OCI-LY3 (cell line): ENCODE data around the gene CYP39A1.
A peak's percentile ranks its signal among the peaks of the same experiment; 100 is the strongest.

Experiments
- H2AFZ ChIP-seq: fragments of 200-600, 300-600 bp; shearing (Covaris generic); 2 replicates; pipeline ENCODE4 v1.6.0; 2014; ENCODE audit warnings: antibody characterized with exemption, low read depth, low read length
- H3K27ac ChIP-seq: fragments of 200-600, 300-600 bp; sonication (generic); 2 replicates; pipeline ENCODE4 v1.5.1; 2014; ENCODE audit warnings: mild to moderate bottlenecking, low read length, moderate library complexity, mixed read lengths
- H3K27me3 ChIP-seq: fragments of 200-600, 300-600 bp; sonication (generic); 2 replicates; pipeline ENCODE4 v1.6.1; 2014; ENCODE audit warnings: low read depth, low read length, mixed read lengths
- H3K36me3 ChIP-seq: fragments of 200-600, 300-600 bp; sonication (generic); replicated peaks from 2 replicates; pipeline ENCODE3; 2014; ENCODE audit warnings: low read depth, low read length, mixed read lengths
- H3K4me1 ChIP-seq: fragments of 300-600, 200-600 bp; sonication (generic); 2 replicates; pipeline ENCODE4 v1.6.1; 2014; ENCODE audit warnings: low read length, mixed read lengths
- H3K4me2 ChIP-seq: fragments of 200-600, 300-600 bp; sonication (generic); 2 replicates; pipeline ENCODE4 v1.6.1; 2014; ENCODE audit warnings: low read length, mixed read lengths
- H3K4me3 ChIP-seq: fragments of 300-600, 200-600 bp; sonication (generic); 2 replicates; pipeline ENCODE4 v1.5.1; 2014; ENCODE audit warnings: antibody characterized with exemption, mild to moderate bottlenecking, low read length, moderate library complexity
- H3K79me2 ChIP-seq: fragments of 300-600, 200-600 bp; shearing (Covaris generic); 2 replicates; pipeline ENCODE4 v1.6.1; 2014; ENCODE audit warnings: mild to moderate bottlenecking, low read length, mixed read lengths
- H3K9ac ChIP-seq: fragments of 300-600, 200-600 bp; shearing (Covaris generic); 2 replicates; pipeline ENCODE4 v1.6.0; 2014; ENCODE audit warnings: mild to moderate bottlenecking, low read length, moderate library complexity
- H3K9me3 ChIP-seq: fragments of 200-600, 300-600 bp; shearing (Covaris generic); 2 replicates; pipeline ENCODE4 v1.6.1; 2014; ENCODE audit warnings: low read length, mixed read lengths; ENCODE audit not compliant: insufficient read depth
- H4K20me1 ChIP-seq: fragments of 200-600, 300-600 bp; sonication (generic); 2 replicates; pipeline ENCODE4 v1.6.1; 2016; ENCODE audit warnings: low read length, mixed read lengths; ENCODE audit not compliant: insufficient read depth
- CTCF ChIP-seq: fragments of 200-600, 300-600 bp; sonication (generic); IDR thresholded peaks from 2 replicates; pipeline ENCODE4 v1.5.1; 2014; ENCODE audit warnings: antibody characterized with exemption, low read length, low read depth
- EZH2phosphoT487 ChIP-seq: fragments of 200-600 bp; shearing (Covaris generic); IDR thresholded peaks from 2 replicates; pipeline ENCODE4 v1.6.1; 2018; ENCODE audit warnings: antibody characterized with exemption, mixed run types, low read depth

CYP39A1 gene

GRCh38 chr6:46652603-46653438 is at the start of gene CYP39A1, which contains the start of gene SLC25A27:
Gene CYP39A1 (minus strand): TSS chr6:46652818. CDS start chr6:46652582, 236 bp downstream.
Gene SLC25A27 (plus strand): TSS chr6:46652975. CDS start chr6:46653193, 218 bp downstream.
- Histone ChIP-seq H3K4me3 (peak within 1 kb of the TSS; percentile 77), H3K36me3 (no peaks in the 10 kb centered on the region), H3K4me2 (peak within 1 kb of the TSS; percentile 68), H3K9me3 (no peaks in the 10 kb centered on the region), H3K79me2 (no peaks in the 10 kb centered on the region), H3K27ac (no peak within 1 kb of the TSS), H3K9ac (no peak within 1 kb of the TSS), H4K20me1 (no peaks in the 10 kb centered on the region), H2AFZ (peak within 1 kb of the TSS; percentile 84), H3K27me3 (no peaks in the 10 kb centered on the region), H3K4me1 (0 out of 2 replicates have a peak, but pooled peaks cover 4% of the 10 kb centered on the region)
- TF ChIP-seq EZH2phosphoT487 (no peak), CTCF (no peak)

- Histone ChIP-seq H3K4me1 (peaks cover 22% of the 10 kb centered on the region), H2AFZ (no peak overlapping the region), H3K4me3 (no peak overlapping the region), H3K27me3 (peaks cover 27% of the 10 kb centered on the region), H3K9ac (no peak overlapping the region), H3K36me3 (no peaks in the 10 kb centered on the region), H3K4me2 (peak overlapping the region; percentile 36), H3K27ac (no peak overlapping the region), H3K9me3 (no peaks in the 10 kb centered on the region), H3K79me2 (no peaks in the 10 kb centered on the region), H4K20me1 (no peaks in the 10 kb centered on the region)
- TF ChIP-seq CTCF = no peak
- no peak for TF ChIP-seq EZH2phosphoT487
These were observed 47.4 kb upstream of the CYP39A1 start for GRCh38 chr6:46699970-46700369.

GRCh38 chr6:46690911-46691451 is 38.4 kb upstream of the CYP39A1 start:
- no peaks in the 10 kb centered on the region for H3K4me1 ChIP-seq
- no peak for TF ChIP-seq EZH2phosphoT487
- no peak for TF ChIP-seq CTCF
- H3K9ac ChIP-seq = no peak overlapping the region
- H3K4me2 ChIP-seq = no peak overlapping the region
- peaks cover 29% of the 10 kb centered on the region for H3K27me3 ChIP-seq
- H3K4me3 ChIP-seq = no peak overlapping the region
- no peaks in the 10 kb centered on the region for H3K79me2 ChIP-seq
- H4K20me1 ChIP-seq = no peaks in the 10 kb centered on the region
- no peak overlapping the region for H3K27ac ChIP-seq
- no peaks in the 10 kb centered on the region for H3K36me3 ChIP-seq
- H2AFZ ChIP-seq = no peak overlapping the region
- H3K9me3 ChIP-seq = no peaks in the 10 kb centered on the region

- peaks cover 26% of the 10 kb centered on the region for H3K27me3 ChIP-seq
- H3K79me2 ChIP-seq = no peaks in the 10 kb centered on the region
These were observed 37.6 kb upstream of the CYP39A1 start for GRCh38 chr6:46690141-46690755.

More at GRCh38 chr6:46690141-46690755, 37.6 kb upstream of the CYP39A1 start:
- no peaks in the 10 kb centered on the region for H3K9me3 ChIP-seq
- H2AFZ ChIP-seq = no peak overlapping the region
- H3K27ac ChIP-seq = no peak overlapping the region
- no peak overlapping the region for H3K4me2 ChIP-seq
- H3K9ac ChIP-seq = no peak overlapping the region
- H3K4me1 ChIP-seq = no peaks in the 10 kb centered on the region
- no peaks in the 10 kb centered on the region for H3K36me3 ChIP-seq
- no peak overlapping the region for H3K4me3 ChIP-seq
- TF ChIP-seq CTCF (no peak), EZH2phosphoT487 (no peak)
- no peaks in the 10 kb centered on the region for H4K20me1 ChIP-seq
